ENCODE measurements around the gene UGT2A2. TPM values are rescaled to one million over a fixed set of nuclear protein-coding genes. Genes with fewer than 3 reads are reported as not detected.

UGT2A2 gene
- total RNA-seq, 2 experiments from 2014 or later = not detected

GRCh38 chr4:69642961-69643360, 3.5 kb upstream of the UGT2A2 start:
- Mint-ChIP-seq H3K27ac (no peak overlapping the region), H3K4me3 (no peak overlapping the region), H3K9me3 (no peaks in the 10 kb centered on the region), H3K36me3 (ENCODE audit: low read depth) (no peaks in the 10 kb centered on the region), H3K27me3 (no peaks in the 10 kb centered on the region), H3K4me1 (ENCODE audit: low read depth) (no peaks in the 10 kb centered on the region)
- intact Hi-C loops (cut with micrococcal nuclease) = no loop called here
- no peak for DNase-seq
- ATAC-seq = no peak
- ChIA-PET CTCF (no interaction called here), POLR2A (no interaction called here)
- TF ChIP-seq CTCF (IDR thresholded peaks at IDR 0.05) = no peak

GRCh38 chr4:69640289-69640688, 847 bp upstream of the UGT2A2 start:
- no peaks in the 10 kb centered on the region for H3K4me1 Mint-ChIP-seq (ENCODE audit: low read depth)
- no peak overlapping the region for H3K27ac Mint-ChIP-seq
- no peak for TF ChIP-seq CTCF (IDR thresholded peaks at IDR 0.05)
- ChIA-PET CTCF (no interaction called here), POLR2A (no interaction called here)
- no peaks in the 10 kb centered on the region for H3K36me3 Mint-ChIP-seq (ENCODE audit: low read depth)
- H3K27me3 Mint-ChIP-seq = no peaks in the 10 kb centered on the region
- ATAC-seq (no peak), DNase-seq (no peak)
- no peak overlapping the region for H3K4me3 Mint-ChIP-seq
- intact Hi-C loops (cut with micrococcal nuclease) = no loop called here
- H3K9me3 Mint-ChIP-seq = no peaks in the 10 kb centered on the region

- ATAC-seq (no peak), DNase-seq (no peak)
- H3K27ac Mint-ChIP-seq = no peak overlapping the region
- H3K4me1 Mint-ChIP-seq (ENCODE audit: low read depth) = no peaks in the 10 kb centered on the region
- intact Hi-C loops (cut with micrococcal nuclease) = no loop called here
- H3K36me3 Mint-ChIP-seq (ENCODE audit: low read depth) = no peaks in the 10 kb centered on the region
- TF ChIP-seq CTCF (IDR thresholded peaks at IDR 0.05) = no peak
- H3K4me3 Mint-ChIP-seq = no peak overlapping the region
- ChIA-PET POLR2A (no interaction called here), CTCF (no interaction called here)
- H3K9me3 Mint-ChIP-seq = peaks cover 7% of the 10 kb centered on the region
- no peaks in the 10 kb centered on the region for H3K27me3 Mint-ChIP-seq
Measured at GRCh38 chr4:69617083-69617694, 22.3 kb downstream of the UGT2A2 start.

- TF ChIP-seq CTCF (IDR thresholded peaks at IDR 0.05) = no peak
- Mint-ChIP-seq H3K36me3 (ENCODE audit: low read depth) (no peaks in the 10 kb centered on the region), H3K27ac (no peak overlapping the region), H3K27me3 (no peaks in the 10 kb centered on the region), H3K4me3 (no peak overlapping the region), H3K9me3 (peaks cover 2% of the 10 kb centered on the region), H3K4me1 (ENCODE audit: low read depth) (no peaks in the 10 kb centered on the region)
- no peak for DNase-seq
- POLR2A ChIA-PET = no interaction called here
- intact Hi-C loops (cut with micrococcal nuclease) = no loop called here
- CTCF ChIA-PET = no interaction called here
- no peak for ATAC-seq
Measured at GRCh38 chr4:69610484-69610883, 29.0 kb downstream of the UGT2A2 start.

GRCh38 chr4:69601065-69601464, 38.4 kb downstream of the UGT2A2 start:
- no peaks in the 10 kb centered on the region for H3K9me3 Mint-ChIP-seq
- H3K27me3 Mint-ChIP-seq = no peaks in the 10 kb centered on the region
- no peaks in the 10 kb centered on the region for H3K36me3 Mint-ChIP-seq (ENCODE audit: low read depth)
- intact Hi-C loops (cut with micrococcal nuclease) = no loop called here
- CTCF ChIA-PET = no interaction called here
- POLR2A ChIA-PET = no interaction called here
- no peaks in the 10 kb centered on the region for H3K4me1 Mint-ChIP-seq (ENCODE audit: low read depth)
- DNase-seq (no peak), ATAC-seq (no peak)
- no peak for TF ChIP-seq CTCF (IDR thresholded peaks at IDR 0.05)
- no peak overlapping the region for H3K4me3 Mint-ChIP-seq
- H3K27ac Mint-ChIP-seq = no peak overlapping the region
